ENCODE data around the gene LRBA.
"Not testable (repeated sequence)": the region's sequence is repeated elsewhere in the genome, so short reads cannot be mapped to it uniquely, and the experiment has no call there.

The LRBA gene, protein sequence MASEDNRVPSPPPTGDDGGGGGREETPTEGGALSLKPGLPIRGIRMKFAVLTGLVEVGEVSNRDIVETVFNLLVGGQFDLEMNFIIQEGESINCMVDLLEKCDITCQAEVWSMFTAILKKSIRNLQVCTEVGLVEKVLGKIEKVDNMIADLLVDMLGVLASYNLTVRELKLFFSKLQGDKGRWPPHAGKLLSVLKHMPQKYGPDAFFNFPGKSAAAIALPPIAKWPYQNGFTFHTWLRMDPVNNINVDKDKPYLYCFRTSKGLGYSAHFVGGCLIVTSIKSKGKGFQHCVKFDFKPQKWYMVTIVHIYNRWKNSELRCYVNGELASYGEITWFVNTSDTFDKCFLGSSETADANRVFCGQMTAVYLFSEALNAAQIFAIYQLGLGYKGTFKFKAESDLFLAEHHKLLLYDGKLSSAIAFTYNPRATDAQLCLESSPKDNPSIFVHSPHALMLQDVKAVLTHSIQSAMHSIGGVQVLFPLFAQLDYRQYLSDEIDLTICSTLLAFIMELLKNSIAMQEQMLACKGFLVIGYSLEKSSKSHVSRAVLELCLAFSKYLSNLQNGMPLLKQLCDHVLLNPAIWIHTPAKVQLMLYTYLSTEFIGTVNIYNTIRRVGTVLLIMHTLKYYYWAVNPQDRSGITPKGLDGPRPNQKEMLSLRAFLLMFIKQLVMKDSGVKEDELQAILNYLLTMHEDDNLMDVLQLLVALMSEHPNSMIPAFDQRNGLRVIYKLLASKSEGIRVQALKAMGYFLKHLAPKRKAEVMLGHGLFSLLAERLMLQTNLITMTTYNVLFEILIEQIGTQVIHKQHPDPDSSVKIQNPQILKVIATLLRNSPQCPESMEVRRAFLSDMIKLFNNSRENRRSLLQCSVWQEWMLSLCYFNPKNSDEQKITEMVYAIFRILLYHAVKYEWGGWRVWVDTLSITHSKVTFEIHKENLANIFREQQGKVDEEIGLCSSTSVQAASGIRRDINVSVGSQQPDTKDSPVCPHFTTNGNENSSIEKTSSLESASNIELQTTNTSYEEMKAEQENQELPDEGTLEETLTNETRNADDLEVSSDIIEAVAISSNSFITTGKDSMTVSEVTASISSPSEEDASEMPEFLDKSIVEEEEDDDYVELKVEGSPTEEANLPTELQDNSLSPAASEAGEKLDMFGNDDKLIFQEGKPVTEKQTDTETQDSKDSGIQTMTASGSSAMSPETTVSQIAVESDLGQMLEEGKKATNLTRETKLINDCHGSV (N-terminal part only)

GRCh38 chr4:151014521-151015458 lies at the start of gene LRBA:
TSS of gene LRBA (minus strand) at chr4:151015284. CDS start at chr4:151014642, 642 bp downstream.
- TF ChIP-seq, protein P1, sequence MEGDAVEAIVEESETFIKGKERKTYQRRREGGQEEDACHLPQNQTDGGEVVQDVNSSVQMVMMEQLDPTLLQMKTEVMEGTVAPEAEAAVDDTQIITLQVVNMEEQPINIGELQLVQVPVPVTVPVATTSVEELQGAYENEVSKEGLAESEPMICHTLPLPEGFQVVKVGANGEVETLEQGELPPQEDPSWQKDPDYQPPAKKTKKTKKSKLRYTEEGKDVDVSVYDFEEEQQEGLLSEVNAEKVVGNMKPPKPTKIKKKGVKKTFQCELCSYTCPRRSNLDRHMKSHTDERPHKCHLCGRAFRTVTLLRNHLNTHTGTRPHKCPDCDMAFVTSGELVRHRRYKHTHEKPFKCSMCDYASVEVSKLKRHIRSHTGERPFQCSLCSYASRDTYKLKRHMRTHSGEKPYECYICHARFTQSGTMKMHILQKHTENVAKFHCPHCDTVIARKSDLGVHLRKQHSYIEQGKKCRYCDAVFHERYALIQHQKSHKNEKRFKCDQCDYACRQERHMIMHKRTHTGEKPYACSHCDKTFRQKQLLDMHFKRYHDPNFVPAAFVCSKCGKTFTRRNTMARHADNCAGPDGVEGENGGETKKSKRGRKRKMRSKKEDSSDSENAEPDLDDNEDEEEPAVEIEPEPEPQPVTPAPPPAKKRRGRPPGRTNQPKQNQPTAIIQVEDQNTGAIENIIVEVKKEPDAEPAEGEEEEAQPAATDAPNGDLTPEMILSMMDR (conservative IDR thresholded peaks at IDR 0.05; ENCODE audit: low read depth, low read length), result no peak
- peak within 1 kb of the TSS; percentile 99 for H3K4me3 ChIP-seq (ENCODE audit: low read length)
- no peak for DNase-seq (ENCODE audit: low read depth)

DNA sequence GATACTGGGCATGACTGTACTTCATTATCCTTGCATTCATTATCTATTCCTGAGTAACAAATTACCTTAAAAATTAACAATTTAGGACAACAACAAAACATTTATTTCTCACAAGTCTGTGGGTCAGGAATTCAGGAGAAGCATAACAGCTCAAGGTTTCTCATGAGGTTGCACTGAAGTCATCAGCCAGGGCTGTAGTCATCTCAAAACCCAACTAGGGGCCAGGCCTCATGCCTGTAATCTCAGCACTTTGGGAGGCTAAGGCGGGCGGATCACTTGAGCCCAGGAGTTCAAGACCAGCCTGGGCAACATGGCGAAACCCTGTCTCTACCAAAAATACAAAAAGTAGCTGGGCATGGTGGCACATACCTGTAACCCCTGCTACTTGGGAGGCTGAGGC lies 48.1 kb upstream of the LRBA start:
- not testable (repeated sequence) for DNase-seq (ENCODE audit: low read depth); H3K4me3 ChIP-seq (ENCODE audit: low read length)

DNA sequence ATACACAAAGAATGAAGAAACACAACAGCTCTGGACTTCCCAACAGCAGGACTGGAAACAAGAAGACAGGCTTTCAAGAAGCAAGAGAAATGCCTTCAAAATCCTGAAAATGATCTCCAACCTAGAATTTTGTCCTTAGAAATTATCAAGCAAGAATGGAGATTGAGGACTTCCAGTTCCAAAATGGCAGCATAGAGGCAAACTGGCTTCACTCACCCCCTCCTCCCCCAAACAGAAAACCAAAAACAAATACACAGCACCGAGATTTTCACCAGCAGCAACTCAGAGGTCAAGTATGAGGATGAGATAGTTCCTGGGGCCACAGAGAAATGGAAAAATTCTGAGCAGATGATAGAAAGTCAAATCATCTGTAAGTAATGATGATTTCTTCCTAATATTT lies 40.5 kb upstream of the LRBA start:
- no peak overlapping the region for H3K4me3 ChIP-seq (ENCODE audit: low read length)
- no peak for DNase-seq (ENCODE audit: low read depth)
- TF ChIP-seq, protein P1 (conservative IDR thresholded peaks at IDR 0.05; ENCODE audit: low read depth, low read length), result no peak

DNA sequence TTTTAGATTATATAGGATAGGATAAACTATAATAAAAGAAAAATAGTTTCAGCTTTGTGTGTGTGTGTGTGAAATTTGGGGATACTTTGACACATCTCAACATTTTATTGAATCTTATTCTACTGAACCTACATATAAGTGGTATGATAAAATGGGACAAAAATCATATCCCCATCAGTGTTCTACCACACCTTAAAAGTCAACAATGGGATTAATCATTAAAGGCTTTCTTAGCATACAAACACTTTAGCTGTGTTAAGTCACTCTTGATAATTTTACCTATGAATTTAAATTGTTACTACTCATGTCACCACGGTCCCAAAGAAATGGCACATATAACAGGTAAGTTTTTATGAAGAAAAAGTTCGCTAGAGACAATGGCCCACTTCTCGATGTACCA lies 37.7 kb upstream of the LRBA start:
- TF ChIP-seq, protein P1 (conservative IDR thresholded peaks at IDR 0.05; ENCODE audit: low read depth, low read length), result no peak
- H3K4me3 ChIP-seq (ENCODE audit: low read length), result no peak overlapping the region
- DNase-seq (ENCODE audit: low read depth), result no peak

GRCh38 chr4:151049430-151049884 lies 34.4 kb upstream of the LRBA start:
- no peak overlapping the region for H3K4me3 ChIP-seq (ENCODE audit: low read length)
- no peak for DNase-seq (ENCODE audit: low read depth)
- TF ChIP-seq, protein P1 (conservative IDR thresholded peaks at IDR 0.05; ENCODE audit: low read depth, low read length), result no peak

- DNase-seq (ENCODE audit: low read depth), result no peak
- H3K4me3 ChIP-seq (ENCODE audit: low read length), result no peak overlapping the region
- TF ChIP-seq, protein P1 (conservative IDR thresholded peaks at IDR 0.05; ENCODE audit: low read depth, low read length), result no peak
These were observed 33.8 kb upstream of the LRBA start for GRCh38 chr4:151048913-151049312.
